Sigmoid colon (tissue), 7 donors: Measurements from ENCODE around the gene NLGN1. TPM values are rescaled to one million over a fixed set of nuclear protein-coding genes. Genes with fewer than 3 reads are reported as not detected.

Experiments used
- DNase-seq: peaks from one replicate; pipeline ENCODE4 v3.0.0-alpha.2; 2019
- H3K27ac ChIP-seq, 4 donors: fragments of 200-600 bp; sonication (generic); one replicate each; pipeline ENCODE4 v1.5.1; 2016 to 2019; ENCODE audit warnings: mild to moderate bottlenecking in 1 of 4
- H3K27me3 ChIP-seq, 3 donors: fragments of 200-600 bp; sonication (generic); one replicate each; pipeline ENCODE4 v1.5.1; 2019; ENCODE audit warnings: mild to moderate bottlenecking in 1 of 3
- H3K36me3 ChIP-seq, 4 donors: fragments of 200-600 bp; sonication (generic); one replicate each; pipeline ENCODE4 v1.5.1; 2016 to 2019
- H3K4me1 ChIP-seq, 4 donors: fragments of 200-600 bp; sonication (generic); one replicate each; pipeline ENCODE4 v1.5.1; 2017 to 2019
- H3K4me3 ChIP-seq, 4 donors: fragments of 200-600 bp; sonication (generic); one replicate each; pipeline ENCODE4 v1.5.1; 2017 to 2019; ENCODE audit warnings: mild to moderate bottlenecking in 2 of 4, moderate library complexity in 1 of 4
- H3K9me3 ChIP-seq, 4 donors: fragments of 200-600 bp in 3 of 4; sonication (generic) in 3 of 4; one replicate each; pipeline versions ENCODE4 v1.5.1 to v1.6.1; 2013 to 2019
- EP300 ChIP-seq, 4 donors: sonication (generic); formaldehyde crosslinking; IDR thresholded peaks; one replicate each; pipeline ENCODE4 v1.6.1; 2017; ENCODE audit warnings: antibody characterized with exemption in 4 of 4
- POLR2A ChIP-seq, 2 donors: fragments of 450-650 bp; IDR thresholded peaks; one replicate each; pipeline ENCODE4 v1.6.1; 2016; ENCODE audit warnings: antibody characterized with exemption in 2 of 2, mild to moderate bottlenecking in 2 of 2, moderate library complexity in 2 of 2
- POLR2AphosphoS5 ChIP-seq, 4 donors: sonication (generic); formaldehyde crosslinking; IDR thresholded peaks; one replicate each; pipeline ENCODE4 v1.6.1; 2017; ENCODE audit warnings: antibody characterized with exemption in 4 of 4
- WGBS, 2 donors: extraction: QIAGEN DNeasy Blood & Tissue Kit; methylation state at CpG; one replicate each; pipeline ENCODE4 v1.1.7; 2013; 5-methylcytosine and 5-hydroxymethylcytosine counted together
- intact Hi-C: fragments of 100-400 bp; cut with DNase I; formaldehyde crosslinking; loops from one replicate; pipeline ENCODE4 v1.15.1; 2023
- polyA plus RNA-seq, 3 donors: library from polyadenylated mRNA; stranded (reverse); fragments of 200-250 nt; gene quantifications; one replicate each; pipeline ENCODE4 v1.2.3, GENCODE V29; 2013
- total RNA-seq, 4 donors: library from RNA; depleted of rRNA; stranded (reverse); fragments of >200 nt; gene quantifications; one replicate each; pipeline ENCODE4 v1.1.0, GENCODE V29; 2016
- TF ChIP-seq, protein P1 (sequence below), 4 experiments: fragments of 450-650 bp in 3 of 4; fragments of 200-600 bp in 1 of 4; IDR thresholded peaks; one replicate each; pipeline ENCODE4 v1.5.1; 2016 to 2019; ENCODE audit warnings: antibody characterized with exemption in 4 of 4, mild to moderate bottlenecking in 3 of 4, moderate library complexity in 2 of 4
- donor health status: healthy with polysubstance abuse.
- donor health status: Bipolar disorder and iron deficiency.
- donor health status: healthy.

The NLGN1 gene
- total and polyA plus RNA-seq, 7 donors: under 0.01 to 33.5 (median 28.3) TPM; not detected in 1

DNA sequence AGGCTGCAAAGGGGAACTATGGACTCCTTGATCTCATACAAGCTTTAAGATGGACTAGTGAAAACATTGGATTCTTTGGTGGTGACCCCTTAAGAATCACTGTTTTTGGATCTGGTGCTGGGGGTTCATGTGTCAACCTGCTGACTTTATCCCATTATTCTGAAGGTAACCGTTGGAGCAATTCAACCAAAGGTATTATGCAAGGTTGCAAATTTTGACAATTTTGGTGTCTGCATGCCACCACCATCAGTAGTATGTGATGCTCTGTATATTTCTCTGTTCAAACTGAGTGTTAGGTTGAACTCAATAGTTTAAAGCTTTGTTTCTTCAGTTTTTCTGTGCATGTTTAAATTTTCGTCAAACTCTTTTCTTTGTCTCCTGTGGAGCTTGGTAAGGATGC lies 877.8 kb downstream of the NLGN1 start:
- intact Hi-C loops: no loop called here
- no peaks in the 10 kb centered on the region for H3K27me3 ChIP-seq
- WGBS, 2 donors: 86 to 89% methylated on average over 2 of the region's 2 CpGs
- no peak overlapping the region for H3K4me3 ChIP-seq
- H3K36me3 ChIP-seq: no peaks in the 10 kb centered on the region
- TF ChIP-seq, protein P1, sequence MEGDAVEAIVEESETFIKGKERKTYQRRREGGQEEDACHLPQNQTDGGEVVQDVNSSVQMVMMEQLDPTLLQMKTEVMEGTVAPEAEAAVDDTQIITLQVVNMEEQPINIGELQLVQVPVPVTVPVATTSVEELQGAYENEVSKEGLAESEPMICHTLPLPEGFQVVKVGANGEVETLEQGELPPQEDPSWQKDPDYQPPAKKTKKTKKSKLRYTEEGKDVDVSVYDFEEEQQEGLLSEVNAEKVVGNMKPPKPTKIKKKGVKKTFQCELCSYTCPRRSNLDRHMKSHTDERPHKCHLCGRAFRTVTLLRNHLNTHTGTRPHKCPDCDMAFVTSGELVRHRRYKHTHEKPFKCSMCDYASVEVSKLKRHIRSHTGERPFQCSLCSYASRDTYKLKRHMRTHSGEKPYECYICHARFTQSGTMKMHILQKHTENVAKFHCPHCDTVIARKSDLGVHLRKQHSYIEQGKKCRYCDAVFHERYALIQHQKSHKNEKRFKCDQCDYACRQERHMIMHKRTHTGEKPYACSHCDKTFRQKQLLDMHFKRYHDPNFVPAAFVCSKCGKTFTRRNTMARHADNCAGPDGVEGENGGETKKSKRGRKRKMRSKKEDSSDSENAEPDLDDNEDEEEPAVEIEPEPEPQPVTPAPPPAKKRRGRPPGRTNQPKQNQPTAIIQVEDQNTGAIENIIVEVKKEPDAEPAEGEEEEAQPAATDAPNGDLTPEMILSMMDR (IDR thresholded peaks at IDR 0.05): no peak
- no peak for TF ChIP-seq POLR2AphosphoS5 (IDR thresholded peaks at IDR 0.05)
- no peak for TF ChIP-seq EP300 (IDR thresholded peaks at IDR 0.05)
- no peak for TF ChIP-seq POLR2A (IDR thresholded peaks at IDR 0.05)
- H3K9me3 ChIP-seq: no peaks in the 10 kb centered on the region
- H3K27ac ChIP-seq: no peak overlapping the region
- peaks cover 0 to 11% (median 3%) of the 10 kb centered on the region in 4 donors for H3K4me1 ChIP-seq
- no peak for DNase-seq

DNA sequence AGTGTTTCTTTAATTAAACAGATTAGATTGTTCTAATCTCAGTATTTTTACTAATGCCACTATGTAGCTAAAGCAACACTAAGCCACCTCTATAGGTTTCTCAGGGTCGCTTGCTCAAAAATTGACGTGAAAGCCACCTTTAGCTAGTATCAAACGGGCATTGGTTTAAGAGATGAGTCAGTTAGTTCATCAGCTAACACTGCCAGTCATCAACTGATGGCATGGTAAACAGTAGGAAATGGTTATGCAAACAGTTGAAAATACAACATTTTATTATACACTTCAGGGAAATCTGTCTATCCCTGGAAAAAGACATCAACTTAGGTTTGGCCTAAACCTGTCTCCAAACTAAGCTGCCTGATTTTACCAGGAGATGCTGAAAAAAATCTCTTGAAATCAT lies 879.3 kb downstream of the NLGN1 start:
- DNase-seq: no peak
- intact Hi-C loops: no loop called here
- TF ChIP-seq POLR2AphosphoS5 (IDR thresholded peaks at IDR 0.05): no peak
- Histone ChIP-seq H3K4me3 (no peak overlapping the region), H3K4me1 (no peaks in the 10 kb centered on the region), H3K27ac (no peak overlapping the region), H3K9me3 (no peaks in the 10 kb centered on the region), H3K27me3 (no peaks in the 10 kb centered on the region), H3K36me3 (no peaks in the 10 kb centered on the region)
- WGBS, 2 donors: 47 to 77% methylated on average over 3 of the region's 3 CpGs

DNA sequence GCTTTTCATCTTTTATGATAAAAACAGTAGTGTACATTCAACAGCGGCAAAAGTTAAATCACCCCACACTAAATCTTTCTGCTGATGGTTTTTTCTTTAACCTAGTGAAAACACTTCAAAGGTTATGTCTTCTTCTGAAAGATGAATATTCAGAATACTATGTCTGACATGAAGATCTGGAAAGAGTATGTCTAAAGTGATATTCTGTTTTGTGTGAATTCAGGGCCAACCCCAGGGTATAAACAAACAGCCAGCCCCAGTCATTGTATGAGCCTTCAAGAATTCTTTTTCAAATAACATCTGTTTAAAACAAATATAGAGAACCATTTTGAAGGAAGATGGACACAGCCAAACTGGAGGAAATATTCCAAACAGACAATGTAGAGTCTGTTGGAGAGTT lies 880.5 kb downstream of the NLGN1 start:
- Histone ChIP-seq H3K4me3 (no peak overlapping the region), H3K4me1 (no peaks in the 10 kb centered on the region), H3K27ac (no peak overlapping the region), H3K27me3 (no peaks in the 10 kb centered on the region), H3K9me3 (no peaks in the 10 kb centered on the region), H3K36me3 (no peaks in the 10 kb centered on the region)
- 0 to 1% methylated on average over 1 of the region's 1 CpG for WGBS, 2 donors
- no peak for TF ChIP-seq POLR2A (IDR thresholded peaks at IDR 0.05)
- TF ChIP-seq EP300 (IDR thresholded peaks at IDR 0.05): no peak
- TF ChIP-seq POLR2AphosphoS5 (IDR thresholded peaks at IDR 0.05): no peak
- TF ChIP-seq, protein P1 (IDR thresholded peaks at IDR 0.05): no peak
- intact Hi-C loops: no loop called here
- no peak for DNase-seq

DNA sequence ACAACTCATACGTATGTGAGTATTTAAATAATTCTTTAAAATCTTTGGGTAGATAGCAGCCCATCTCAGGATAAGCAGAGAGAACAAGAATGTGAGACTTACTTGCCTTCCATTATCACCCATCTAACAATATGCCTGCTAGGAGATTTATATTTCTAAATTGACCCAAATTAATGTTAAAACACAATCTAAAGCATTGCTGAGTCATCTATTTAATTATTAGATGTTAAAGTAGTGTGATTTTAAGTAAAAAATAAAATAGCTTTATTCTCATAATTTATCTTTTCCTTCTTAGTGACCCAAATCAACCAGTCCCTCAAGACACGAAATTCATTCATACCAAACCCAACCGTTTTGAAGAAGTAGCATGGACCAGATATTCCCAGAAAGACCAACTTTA lies 882.6 kb downstream of the NLGN1 start:
- no peak overlapping the region for H3K27ac ChIP-seq
- H3K4me1 ChIP-seq: no peaks in the 10 kb centered on the region
- TF ChIP-seq POLR2AphosphoS5 (IDR thresholded peaks at IDR 0.05): no peak
- TF ChIP-seq, protein P1 (IDR thresholded peaks at IDR 0.05): no peak
- no peak for TF ChIP-seq POLR2A (IDR thresholded peaks at IDR 0.05)
- no peak for TF ChIP-seq EP300 (IDR thresholded peaks at IDR 0.05)
- no peaks in the 10 kb centered on the region for H3K27me3 ChIP-seq
- H3K36me3 ChIP-seq: no peaks in the 10 kb centered on the region
- 89 to 92% methylated on average over 3 of the region's 3 CpGs for WGBS, 2 donors
- H3K4me3 ChIP-seq: no peak overlapping the region
- no peak for DNase-seq
- intact Hi-C loops: no loop called here
- H3K9me3 ChIP-seq: no peaks in the 10 kb centered on the region

DNA sequence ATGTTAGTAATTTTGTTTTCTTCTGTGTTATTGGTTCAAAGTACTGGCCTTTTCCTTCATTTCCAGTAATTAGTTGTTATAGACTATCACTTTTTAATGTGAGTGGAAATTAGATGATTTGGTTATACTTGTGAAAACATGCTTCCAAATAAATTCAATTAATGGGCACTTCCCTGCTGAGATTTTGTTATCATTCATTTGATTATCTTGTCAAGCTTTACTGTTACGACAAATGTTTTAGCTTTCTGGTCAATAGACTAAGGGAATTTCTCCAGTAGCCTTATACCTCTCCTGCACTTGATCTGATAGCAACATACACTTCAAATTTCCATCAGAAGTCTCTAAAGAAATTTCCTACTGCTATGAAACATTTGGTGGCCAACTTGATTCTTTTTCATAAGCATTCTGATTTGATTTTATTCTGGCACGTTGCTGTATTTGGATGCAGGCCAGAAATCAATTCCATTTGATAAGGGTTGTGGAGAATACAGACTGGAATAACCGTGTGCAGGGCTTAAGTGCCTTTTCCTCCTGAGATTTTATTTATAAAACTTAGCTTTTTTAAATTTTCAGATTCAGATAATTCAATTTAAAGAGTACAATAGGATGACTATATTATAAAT lies 887.8 kb downstream of the NLGN1 start:
- intact Hi-C loops: no loop called here

More for the DNA sequence above, 887.8 kb downstream of the NLGN1 start:
- WGBS, 2 donors: 53 to 76% methylated on average over 3 of the region's 3 CpGs
- Histone ChIP-seq H3K9me3 (no peaks in the 10 kb centered on the region), H3K4me1 (no peaks in the 10 kb centered on the region), H3K27me3 (no peaks in the 10 kb centered on the region), H3K27ac (no peak overlapping the region), H3K4me3 (no peak overlapping the region), H3K36me3 (no peaks in the 10 kb centered on the region)
- TF ChIP-seq POLR2AphosphoS5 (IDR thresholded peaks at IDR 0.05) (no peak), POLR2A (IDR thresholded peaks at IDR 0.05) (no peak), EP300 (IDR thresholded peaks at IDR 0.05) (no peak)
- TF ChIP-seq, protein P1 (IDR thresholded peaks at IDR 0.05): no peak
- DNase-seq: no peak
